ENCODE measurements around the gene KICS2.

The KICS2 gene

DNA sequence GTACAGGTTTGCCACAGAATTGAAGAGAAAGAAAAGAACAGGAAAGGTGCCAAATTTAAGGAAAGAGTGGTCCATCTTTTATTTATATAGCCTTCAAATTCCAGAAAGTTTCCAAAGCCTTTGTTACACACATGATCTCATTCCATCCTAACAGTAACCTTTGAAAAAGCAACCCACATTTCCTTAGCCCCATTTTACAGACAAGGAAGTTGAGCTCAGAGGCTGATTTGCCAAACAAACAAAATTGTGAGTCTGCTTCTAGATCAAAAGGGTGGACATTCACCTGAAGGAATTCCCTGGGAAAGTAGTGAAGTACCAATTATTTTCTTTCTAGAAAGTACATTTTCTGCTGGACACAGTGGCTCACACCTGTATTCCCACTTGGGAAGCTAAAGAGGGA is 32.0 kb downstream of the KICS2 start:
- Histone ChIP-seq H3K9ac (ENCODE audit: insufficient read length) (no peak overlapping the region), H3K9me3 (ENCODE audit: low read depth, low read length) (no peaks in the 10 kb centered on the region), H3K4me3 (no peak overlapping the region), H3K27ac (no peak overlapping the region), H3K36me3 (ENCODE audit: insufficient read depth, low read length) (peaks cover 3% of the 10 kb centered on the region; the same call in 1 of the 2 replicates)
- no peak for TF ChIP-seq EZH2 (IDR thresholded peaks at IDR 0.05)
- TF ChIP-seq POLR2AphosphoS5 (IDR thresholded peaks at IDR 0.05; ENCODE audit: borderline replicate concordance, low read depth, low read length): no peak
- TF ChIP-seq FOXP2 (optimal IDR thresholded peaks at IDR 0.05; ENCODE audit: control extremely low read depth, extremely low read length, insufficient read depth): no peak
- no peak for DNase-seq (ENCODE audit: low read depth, low spot score)

DNA sequence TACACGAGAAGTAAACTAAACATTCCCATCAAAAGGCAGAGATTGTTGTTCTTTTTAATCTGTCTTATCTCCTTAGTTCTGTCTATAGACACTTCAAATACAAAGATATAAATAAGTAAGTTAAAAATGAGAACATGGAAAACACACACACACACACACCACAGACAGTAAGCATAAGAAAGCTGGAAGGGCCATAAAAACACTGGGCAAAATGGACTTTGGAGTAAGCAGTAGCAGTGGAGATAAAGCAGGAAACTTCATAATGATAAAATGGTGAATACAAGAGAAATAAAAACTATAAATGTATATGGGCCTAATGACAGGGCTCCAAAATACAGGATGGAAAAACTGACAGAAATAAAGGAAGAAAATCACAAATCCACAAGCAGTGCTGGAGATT is 32.6 kb downstream of the KICS2 start:
- DNase-seq (ENCODE audit: low read depth, low spot score): no peak
- peaks cover 3% of the 10 kb centered on the region; the same call in 1 of the 2 replicates for H3K36me3 ChIP-seq (ENCODE audit: insufficient read depth, low read length)
- H3K4me3 ChIP-seq: no peak overlapping the region
- no peak overlapping the region for H3K9ac ChIP-seq (ENCODE audit: insufficient read length)
- TF ChIP-seq EZH2 (IDR thresholded peaks at IDR 0.05): no peak
- no peak for TF ChIP-seq POLR2AphosphoS5 (IDR thresholded peaks at IDR 0.05; ENCODE audit: borderline replicate concordance, low read depth, low read length)
- TF ChIP-seq FOXP2 (optimal IDR thresholded peaks at IDR 0.05; ENCODE audit: control extremely low read depth, extremely low read length, insufficient read depth): no peak
- H3K27ac ChIP-seq: no peak overlapping the region
- no peaks in the 10 kb centered on the region for H3K9me3 ChIP-seq (ENCODE audit: low read depth, low read length)

GRCh38 chr12:64187794-64188193 is 34.3 kb downstream of the KICS2 start:
- TF ChIP-seq FOXP2 (optimal IDR thresholded peaks at IDR 0.05; ENCODE audit: control extremely low read depth, extremely low read length, insufficient read depth): no peak
- TF ChIP-seq POLR2AphosphoS5 (IDR thresholded peaks at IDR 0.05; ENCODE audit: borderline replicate concordance, low read depth, low read length): no peak
- no peak for TF ChIP-seq EZH2 (IDR thresholded peaks at IDR 0.05)
- H3K36me3 ChIP-seq (ENCODE audit: insufficient read depth, low read length): no peaks in the 10 kb centered on the region
- no peak for DNase-seq (ENCODE audit: low read depth, low spot score)
- no peaks in the 10 kb centered on the region for H3K9me3 ChIP-seq (ENCODE audit: low read depth, low read length)
- peak overlapping the region; percentile 8 for H3K9ac ChIP-seq (ENCODE audit: insufficient read length)
- H3K27ac ChIP-seq: peak overlapping the region; percentile 52; the same call in 1 of the 2 replicates
- H3K4me3 ChIP-seq: no peak overlapping the region

DNA sequence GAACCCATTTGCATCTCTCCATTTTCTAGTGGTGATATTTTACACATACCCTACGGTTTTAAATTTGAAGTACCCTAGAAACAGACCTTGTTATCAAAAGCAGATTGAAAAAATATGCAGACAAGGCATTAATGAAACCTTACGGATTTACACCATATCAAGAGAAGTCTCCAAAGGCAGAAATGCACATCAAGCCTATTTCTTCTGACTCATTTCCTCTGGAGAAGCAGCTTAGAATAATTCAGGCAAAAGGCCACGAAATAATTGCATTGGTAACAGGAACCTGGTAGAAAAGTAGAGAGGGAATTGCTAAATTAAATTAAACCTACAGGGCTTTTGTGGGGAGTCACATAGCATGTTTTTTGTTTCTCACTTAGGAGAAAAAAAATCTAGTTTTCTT is 34.7 kb downstream of the KICS2 start:
- no peaks in the 10 kb centered on the region for H3K36me3 ChIP-seq (ENCODE audit: insufficient read depth, low read length)
- no peaks in the 10 kb centered on the region for H3K9me3 ChIP-seq (ENCODE audit: low read depth, low read length)
- TF ChIP-seq EZH2 (IDR thresholded peaks at IDR 0.05) (no peak), POLR2AphosphoS5 (IDR thresholded peaks at IDR 0.05; ENCODE audit: borderline replicate concordance, low read depth, low read length) (no peak), FOXP2 (optimal IDR thresholded peaks at IDR 0.05; ENCODE audit: control extremely low read depth, extremely low read length, insufficient read depth) (no peak)
- no peak for DNase-seq (ENCODE audit: low read depth, low spot score)
- no peak overlapping the region for H3K4me3 ChIP-seq
- peak overlapping the region; percentile 8 for H3K9ac ChIP-seq (ENCODE audit: insufficient read length)
- H3K27ac ChIP-seq: peak overlapping the region; percentile 52; the same call in 1 of the 2 replicates

GRCh38 chr12:64186789-64187188 is 35.3 kb downstream of the KICS2 start:
- TF ChIP-seq POLR2AphosphoS5 (IDR thresholded peaks at IDR 0.05; ENCODE audit: borderline replicate concordance, low read depth, low read length) (no peak), EZH2 (IDR thresholded peaks at IDR 0.05) (no peak), FOXP2 (optimal IDR thresholded peaks at IDR 0.05; ENCODE audit: control extremely low read depth, extremely low read length, insufficient read depth) (no peak)
- Histone ChIP-seq H3K4me3 (no peak overlapping the region), H3K27ac (no peak overlapping the region), H3K36me3 (ENCODE audit: insufficient read depth, low read length) (no peaks in the 10 kb centered on the region), H3K9me3 (ENCODE audit: low read depth, low read length) (no peaks in the 10 kb centered on the region), H3K9ac (ENCODE audit: insufficient read length) (no peak overlapping the region)
- no peak for DNase-seq (ENCODE audit: low read depth, low spot score)

DNA sequence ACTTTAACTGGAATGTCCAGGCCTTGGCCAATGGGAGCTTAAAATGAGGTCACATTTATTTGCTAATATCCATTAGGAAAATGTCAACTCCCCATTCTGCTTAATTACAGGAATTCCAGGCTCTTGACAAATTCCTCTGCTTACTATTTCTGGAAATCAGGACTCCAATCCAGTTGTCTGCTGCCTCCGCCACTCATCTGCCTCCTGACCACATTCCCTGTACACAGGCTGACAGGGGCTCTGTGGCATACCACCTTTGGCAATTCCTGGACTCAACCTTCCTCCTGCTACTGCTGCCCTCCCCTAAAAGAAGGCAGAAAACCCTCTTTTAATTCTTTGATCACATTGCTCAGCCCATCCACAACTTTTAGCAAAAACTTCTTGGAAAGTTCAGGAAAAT is 37.9 kb downstream of the KICS2 start:
- no peak overlapping the region for H3K27ac ChIP-seq

DNA sequence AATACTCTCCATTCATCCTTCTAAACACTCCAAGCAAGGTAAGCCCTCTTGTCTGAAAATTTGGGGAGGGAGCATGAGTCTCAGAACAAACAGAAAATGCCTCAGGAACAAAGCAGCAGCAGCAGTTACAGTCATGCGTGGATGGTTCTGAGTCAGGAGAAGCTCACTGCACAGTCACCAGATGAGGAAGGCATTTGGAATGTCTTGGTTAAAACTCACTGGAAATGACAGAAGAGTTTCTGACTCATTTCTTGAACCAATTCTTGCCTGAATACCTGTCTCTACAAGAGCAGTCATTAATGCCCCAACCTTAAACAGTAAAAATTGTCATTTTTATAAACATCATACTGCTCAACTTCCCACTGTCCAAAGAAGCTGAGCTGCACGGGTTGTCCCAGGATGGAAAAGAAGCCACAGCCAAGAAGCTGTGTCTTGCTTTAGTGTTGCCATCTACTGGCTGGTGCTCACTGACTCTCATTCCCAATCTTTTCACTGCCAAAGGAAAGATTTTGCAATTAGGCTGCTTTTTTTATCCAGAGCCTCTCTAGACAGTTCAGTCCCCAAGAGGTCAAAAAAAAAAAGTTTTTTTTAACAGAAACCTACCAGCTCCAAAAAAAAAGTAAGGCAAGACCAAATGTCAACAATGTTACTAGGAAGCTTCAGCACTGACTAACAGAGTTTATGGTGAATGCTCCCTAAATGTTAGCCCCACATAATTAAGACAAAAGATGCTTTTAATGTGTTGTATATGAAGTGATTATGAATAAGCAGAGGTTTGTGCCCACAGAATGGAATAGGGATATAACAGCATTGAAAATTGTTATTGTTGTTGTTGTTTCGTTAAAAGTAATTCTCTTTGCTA is 40.4 kb downstream of the KICS2 start:
- DNase-seq (ENCODE audit: low read depth, low spot score): no peak
- no peaks in the 10 kb centered on the region for H3K9me3 ChIP-seq (ENCODE audit: low read depth, low read length)
- H3K4me3 ChIP-seq: no peak overlapping the region
- TF ChIP-seq EZH2 (IDR thresholded peaks at IDR 0.05) (no peak), POLR2AphosphoS5 (IDR thresholded peaks at IDR 0.05; ENCODE audit: borderline replicate concordance, low read depth, low read length) (no peak), FOXP2 (optimal IDR thresholded peaks at IDR 0.05; ENCODE audit: control extremely low read depth, extremely low read length, insufficient read depth) (no peak)
- H3K36me3 ChIP-seq (ENCODE audit: insufficient read depth, low read length): no peaks in the 10 kb centered on the region
- no peak overlapping the region for H3K9ac ChIP-seq (ENCODE audit: insufficient read length)
- no peak overlapping the region for H3K27ac ChIP-seq

More for the DNA sequence above, 37.9 kb downstream of the KICS2 start:
- no peak overlapping the region for H3K9ac ChIP-seq (ENCODE audit: insufficient read length)
- no peak for DNase-seq (ENCODE audit: low read depth, low spot score)
- H3K9me3 ChIP-seq (ENCODE audit: low read depth, low read length): no peaks in the 10 kb centered on the region
- TF ChIP-seq POLR2AphosphoS5 (IDR thresholded peaks at IDR 0.05; ENCODE audit: borderline replicate concordance, low read depth, low read length): no peak
- TF ChIP-seq FOXP2 (optimal IDR thresholded peaks at IDR 0.05; ENCODE audit: control extremely low read depth, extremely low read length, insufficient read depth): no peak
- no peak for TF ChIP-seq EZH2 (IDR thresholded peaks at IDR 0.05)
- H3K36me3 ChIP-seq (ENCODE audit: insufficient read depth, low read length): no peaks in the 10 kb centered on the region
- no peak overlapping the region for H3K4me3 ChIP-seq

- Histone ChIP-seq H3K27ac (no peak overlapping the region), H3K9ac (ENCODE audit: insufficient read length) (no peak overlapping the region), H3K36me3 (ENCODE audit: insufficient read depth, low read length) (no peaks in the 10 kb centered on the region), H3K4me3 (no peak overlapping the region), H3K9me3 (ENCODE audit: low read depth, low read length) (no peaks in the 10 kb centered on the region)
- TF ChIP-seq FOXP2 (optimal IDR thresholded peaks at IDR 0.05; ENCODE audit: control extremely low read depth, extremely low read length, insufficient read depth) (no peak), POLR2AphosphoS5 (IDR thresholded peaks at IDR 0.05; ENCODE audit: borderline replicate concordance, low read depth, low read length) (no peak), EZH2 (IDR thresholded peaks at IDR 0.05) (no peak)
- DNase-seq (ENCODE audit: low read depth, low spot score): no peak
Observed at GRCh38 chr12:64180951-64181350, 41.1 kb downstream of the KICS2 start.

All from SK-N-MC (cell line).